Measurements from ENCODE around the gene AK4.

DNA sequence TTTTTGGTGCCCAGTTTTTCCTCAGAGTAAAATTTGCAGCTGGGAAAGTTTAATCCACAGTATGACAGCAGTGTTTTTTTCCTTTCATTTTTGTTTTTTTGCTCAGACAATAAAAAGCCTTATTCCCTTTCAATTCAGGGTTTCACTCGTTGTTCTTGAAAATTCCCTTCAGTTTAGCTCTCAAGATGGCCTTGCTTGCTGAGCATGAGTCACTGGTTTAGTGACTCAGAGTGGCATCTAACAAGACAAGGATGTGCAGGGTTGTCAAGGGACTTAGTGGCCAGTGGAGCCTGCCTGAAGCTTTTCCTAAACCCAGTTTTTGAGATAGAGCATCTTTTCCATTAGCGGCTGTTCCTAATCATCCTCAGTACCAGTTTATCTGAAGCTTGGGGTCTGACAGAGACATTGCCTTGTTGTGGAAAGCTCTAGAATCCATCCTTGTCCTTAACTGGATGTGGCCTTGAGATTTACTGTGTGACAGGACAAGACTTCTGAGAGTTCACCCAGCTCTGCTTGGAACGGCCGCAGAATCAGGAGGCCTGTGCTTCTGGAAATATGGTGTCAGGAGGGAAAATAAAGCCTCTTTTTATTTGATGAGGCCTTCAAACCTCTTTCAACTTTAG, 113.0 kb downstream of the AK4 start:
- TF ChIP-seq CTCF (IDR thresholded peaks at IDR 0.05; ENCODE audit: insufficient read depth, low read length, poor library complexity, severe bottlenecking) (no peak), EZH2phosphoT487 (conservative IDR thresholded peaks at IDR 0.05; ENCODE audit: low read length) (no peak)

Measured in SU-DHL-6 (cell line).